K562 (cell line): ENCODE results near the gene AKAP13. TPM values are rescaled to one million over a fixed set of nuclear protein-coding genes. Genes with fewer than 3 reads are reported as not detected.

Experiments used
- ATAC-seq: fragments of 200-7000 bp; cut with Tn5 transposase; 3 replicates; pipeline ENCODE4 v1.9.1; 2020; ENCODE audit warnings: moderate library complexity
- BruUV-seq: library from RNA; stranded (reverse); fragments of 400-500 nt; replicated peaks from 2 replicates; lab custom pipeline; 2021; lab: Mats Ljungman, UMichigan
- CTCF ChIA-PET: fragments of 300-600 bp; formaldehyde crosslinking; extraction: SDS; loops from one replicate; lab custom pipeline; 2021; ENCODE audit warnings: low intra/inter-chr PET ratio; lab: Yijun Ruan, JAX
- POLR2A ChIA-PET: fragments of 300-600, 350-650 bp; sonication (Branson Sonifier 250); formaldehyde crosslinking; extraction: SDS; loops from one replicate; lab custom pipeline; 2021; ENCODE audit warnings: antibody characterized with exemption, inconsistent platforms; lab: Yijun Ruan, JAX
- DNase-seq, 4 experiments: peaks; one replicate each; pipeline versions ENCODE4 v3.0.0 to v3.0.0-alpha.2; 2011 to 2018; ENCODE audit warnings: low spot score in 3 of 4, mixed read lengths in 3 of 4; ENCODE audit errors: extremely low read depth in 1 of 4
- FAIRE-seq: peaks from 2 replicates; lab custom pipeline; 2011; peaks lifted over from hg19 to GRCh38; lab: Jason Lieb, UNC
- H2AFZ ChIP-seq: 2 replicates; pipeline ENCODE4 v1.6.0; 2011; ENCODE audit warnings: low read depth, low read length, control low read depth, inconsistent platforms
- H3K27ac ChIP-seq: fragments of 200-600 bp; 3 replicates; pipeline ENCODE4 v1.8.0; 2011; ENCODE audit warnings: low read depth, mild to moderate bottlenecking, control low read depth, inconsistent platforms, low read length, moderate library complexity, mixed read lengths; ENCODE audit errors: extremely low read depth
- H3K27me3 ChIP-seq, 2 experiments: fragments of 300-600 bp in 1 of 2; 2 replicates in 1 of 2; 3 replicates in 1 of 2; pipeline versions ENCODE4 v1.6.0 to v1.8.0; 2011; ENCODE audit warnings: inconsistent platforms in 2 of 2, low read length in 2 of 2, mild to moderate bottlenecking in 1 of 2, mixed read lengths in 1 of 2, moderate library complexity in 1 of 2; ENCODE audit not compliant: control insufficient read depth in 2 of 2, insufficient read depth in 2 of 2
- H3K36me3 ChIP-seq: fragments of 300-600 bp; 3 replicates; pipeline ENCODE4 v1.8.0; 2011; ENCODE audit warnings: mild to moderate bottlenecking, low read length, inconsistent platforms; ENCODE audit not compliant: control insufficient read depth, insufficient read depth
- H3K4me1 ChIP-seq, 2 experiments: fragments of 200-600 bp in 1 of 2; replicated peaks in 1 of 2; 2 replicates in 1 of 2; 3 replicates in 1 of 2; pipeline versions ENCODE4 v1.5.1 to v1.8.0; 2011; ENCODE audit warnings: inconsistent platforms in 2 of 2, low read length in 2 of 2, mild to moderate bottlenecking in 1 of 2, mixed read lengths in 1 of 2, moderate library complexity in 1 of 2; ENCODE audit not compliant: control insufficient read depth in 2 of 2, insufficient read depth in 2 of 2
- H3K4me2 ChIP-seq: 2 replicates; pipeline ENCODE4 v1.6.1; 2011; ENCODE audit warnings: low read length, control low read depth, inconsistent platforms, mixed read lengths; ENCODE audit not compliant: insufficient read depth
- H3K4me3 ChIP-seq: fragments of 200-600 bp; sonication (generic), shearing (Covaris generic); 2 replicates; pipeline ENCODE4 v1.5.1; 2016; ENCODE audit warnings: control low read depth, inconsistent platforms
- H3K79me2 ChIP-seq: fragments of 200-600 bp; 3 replicates; pipeline ENCODE4 v1.8.0; 2011; ENCODE audit warnings: low read length, inconsistent platforms; ENCODE audit not compliant: control insufficient read depth, insufficient read depth
- H3K9ac ChIP-seq, 2 experiments: 2 replicates each; pipeline versions ENCODE4 v1.6.0 to v1.6.1; 2011; ENCODE audit warnings: low read depth in 2 of 2, low read length in 2 of 2, control low read depth in 1 of 2, inconsistent platforms in 1 of 2, mild to moderate bottlenecking in 1 of 2, mixed read lengths in 1 of 2; ENCODE audit not compliant: insufficient read depth in 1 of 2
- H3K9me1 ChIP-seq: one replicate; pipeline ENCODE4 v1.6.0; 2011; ENCODE audit warnings: inconsistent platforms, mild to moderate bottlenecking, low read length, moderate library complexity; ENCODE audit not compliant: control insufficient read depth, insufficient read depth
- H3K9me3 ChIP-seq: replicated peaks from 2 replicates; pipeline ENCODE4 v1.5.1; 2011; ENCODE audit warnings: low read depth, low read length, inconsistent platforms; ENCODE audit not compliant: control insufficient read depth, insufficient read depth
- H4K20me1 ChIP-seq: replicated peaks from 2 replicates; pipeline ENCODE4 v1.6.1; 2011; ENCODE audit warnings: low read length, inconsistent platforms, mixed read lengths; ENCODE audit not compliant: control insufficient read depth, insufficient read depth
- FOSL1 ChIP-seq: fragments of 200-800 bp; sonication (Bioruptor generic); conservative IDR thresholded peaks from 2 replicates; pipeline ENCODE4 v1.6.1; 2016; ENCODE audit warnings: missing genetic modification characterization, missing compliant biosample characterization
- FUS ChIP-seq: fragments of 200-400 bp; formaldehyde crosslinking; optimal IDR thresholded peaks from 2 replicates; pipeline ENCODE3; 2017; ENCODE audit warnings: low read depth, low read length
- GABPB1 ChIP-seq: sonication (generic); formaldehyde crosslinking; IDR thresholded peaks from 2 replicates; pipeline ENCODE4 v1.8.0; 2022; ENCODE audit warnings: mild to moderate bottlenecking, missing genetic modification reagents
- GATAD2A ChIP-seq: fragments of 450-650 bp; IDR thresholded peaks from 2 replicates; pipeline ENCODE4 v1.6.1; 2017
- HNRNPLL ChIP-seq: fragments of 200-400 bp; formaldehyde crosslinking; IDR thresholded peaks from 2 replicates; pipeline ENCODE4 v1.6.1; 2017; ENCODE audit warnings: low read length, low read depth, mild to moderate bottlenecking; ENCODE audit not compliant: poor library complexity, severe bottlenecking
- KDM4B ChIP-seq, 2 experiments: fragments of 450-650 bp in 1 of 2; sonication (generic) in 1 of 2; IDR thresholded peaks; 2 replicates each; pipeline ENCODE4 v1.6.1; 2016 to 2017; ENCODE audit warnings: borderline replicate concordance in 2 of 2, antibody characterized with exemption in 1 of 2, low read depth in 1 of 2, mild to moderate bottlenecking in 1 of 2
- MAZ ChIP-seq, 2 experiments: fragments of 450-650 bp in 1 of 2; sonication (generic) in 1 of 2; formaldehyde crosslinking; IDR thresholded peaks in 1 of 2; conservative IDR thresholded peaks in 1 of 2; 2 replicates each; pipeline versions ENCODE4 v1.4.0 to v1.5.0; 2020; ENCODE audit warnings: mild to moderate bottlenecking in 1 of 2, missing genetic modification reagents in 1 of 2
- MCM7 ChIP-seq, 2 experiments: fragments of 450-650 bp; IDR thresholded peaks; 2 replicates each; pipeline ENCODE4 v1.6.1; 2016 to 2018
- NFXL1 ChIP-seq: fragments of 450-650 bp; formaldehyde crosslinking; IDR thresholded peaks from 2 replicates; pipeline ENCODE4 v1.4.0; 2021; ENCODE audit warnings: mild to moderate bottlenecking
- NR2F6 ChIP-seq: fragments of 450-650 bp; formaldehyde crosslinking; IDR thresholded peaks from 2 replicates; pipeline ENCODE4 v1.4.0; 2020; ENCODE audit warnings: mild to moderate bottlenecking
- PCBP2 ChIP-seq: fragments of 200-400 bp; formaldehyde crosslinking; IDR thresholded peaks from 2 replicates; pipeline ENCODE4 v1.6.1; 2018; ENCODE audit warnings: low read length, low read depth, mild to moderate bottlenecking, moderate library complexity; ENCODE audit not compliant: poor library complexity, severe bottlenecking
- RAD51 ChIP-seq: fragments of 450-650 bp; IDR thresholded peaks from 2 replicates; pipeline ENCODE4 v1.7.1; 2016; ENCODE audit warnings: low read depth, mild to moderate bottlenecking, borderline replicate concordance
- SMC3 ChIP-seq: conservative IDR thresholded peaks from 2 replicates; pipeline ENCODE4 v1.6.1; 2011; ENCODE audit warnings: low read depth, low read length, improper control_type of control experiment; ENCODE audit not compliant: insufficient read depth
- TFE3 ChIP-seq: fragments of 450-650 bp; formaldehyde crosslinking; IDR thresholded peaks from 2 replicates; pipeline ENCODE4 v1.4.0; 2020; ENCODE audit warnings: mild to moderate bottlenecking, mixed read lengths
- ZKSCAN3 ChIP-seq: fragments of 250-450 bp; sonication (Bioruptor Pico); IDR thresholded peaks from 2 replicates; pipeline ENCODE4 v1.4.0; 2020
- ZNF41 ChIP-seq: fragments of 250-450 bp; sonication (Bioruptor Pico); conservative IDR thresholded peaks from 2 replicates; pipeline ENCODE4 v1.4.0; 2020; ENCODE audit warnings: mild to moderate bottlenecking
- WGBS: fragments of 100-300 bp; shearing (Covaris generic); methylation state at CpG from one replicate; pipeline ENCODE4 v1.1.6; 2016; ENCODE audit warnings: low coverage, mixed read lengths; ENCODE audit not compliant: insufficient coverage; ENCODE audit errors: missing lambda C conversion rate; 5-methylcytosine and 5-hydroxymethylcytosine counted together
- in situ Hi-C: fragments of 300-500 bp; cut with MboI; formaldehyde crosslinking; loops from 4 replicates; pipeline ENCODE4 v1.15.0; 2018; ENCODE audit warnings: inconsistent platforms, mixed read lengths
- intact Hi-C: fragments of 100-400 bp; cut with micrococcal nuclease; formaldehyde crosslinking; loops from 2 replicates; pipeline ENCODE4 v1.14.2; 2022
- polyA plus RNA-seq, 8 experiments: library from polyadenylated mRNA; depleted of rRNA in 4 of 8; stranded (reverse) in 5 of 8; unstranded in 3 of 8; fragments of >200 nt; fragmentation: Nextera tagmentation in 2 of 8; fragmentation: Illumina TruSeq in 1 of 8; extraction: Ambion mirVana in 2 of 8; extraction: Trizol in 1 of 8; gene quantifications; 2 replicates each; pipeline versions ENCODE4 v1.2.1 to v1.2.3, GENCODE V29; 2011 to 2014; ENCODE audit warnings: inconsistent platforms in 1 of 8, missing spikeins in 1 of 8
- total RNA-seq, 7 experiments: library from RNA; depleted of rRNA in 6 of 7; stranded (reverse); fragments of >200 nt in 6 of 7; fragmentation: Illumina TruSeq in 2 of 7; extraction: Trizol in 2 of 7; gene quantifications; 2 replicates each; pipeline versions ENCODE4 v1.2.1 to v1.2.3, GENCODE V29; 2011 to 2021; ENCODE audit warnings: low replicate concordance in 1 of 7

The AKAP13 gene
- total and polyA plus RNA-seq, 9 of the 15 experiments (the other 6 are each of a cell fraction or from before 2014, with no cell fraction given), result 0.03 to 1.7 (median 0.42) TPM

GRCh38 chr15:85503151-85503799 is 122.9 kb downstream of the AKAP13 start:
- no peak for FAIRE-seq

More at GRCh38 chr15:85503151-85503799, 122.9 kb downstream of the AKAP13 start:
- 0% methylated on average over 2 of the region's 4 CpGs for WGBS
- ChIA-PET CTCF (no interaction called here), POLR2A (interaction anchor here (0.6 kb wide), 1 partner anchor 147 kb away, joined by 3 read pairs; no protein-coding TSS in a partner anchor)
- no peak for DNase-seq
- no TSS peak for BruUV-seq
- intact Hi-C loops, result no loop called here
- Histone ChIP-seq H3K9me1 (no peaks in the 10 kb centered on the region), H3K79me2 (no peaks in the 10 kb centered on the region), H3K4me3 (no peak overlapping the region), H3K9ac (no peak overlapping the region), H3K4me2 (no peak overlapping the region), H3K27me3 (no peaks in the 10 kb centered on the region), H3K4me1 (no peaks in the 10 kb centered on the region), H4K20me1 (no peaks in the 10 kb centered on the region)
- in situ Hi-C loops, result no loop called here
- ATAC-seq, result no peak
- TF ChIP-seq FUS, result no peak
- TF ChIP-seq TFE3 (CRISPR knock-in tag), result peak; percentile 73
- no peak for TF ChIP-seq ZNF41 (CRISPR knock-in tag)
- TF ChIP-seq FOSL1 (tag), result no peak
- TF ChIP-seq RAD51, result 0 out of 2 replicates have a peak, but pooled peaks have one; percentile 11
- no peak for TF ChIP-seq MCM7 (IDR thresholded peaks at IDR 0.05)
- TF ChIP-seq MAZ (CRISPR knock-in tag; conservative IDR thresholded peaks at IDR 0.05 in 1 of 2, IDR thresholded peaks at IDR 0.05 in 1 of 2), result no peak
- TF ChIP-seq NFXL1, result no peak
- TF ChIP-seq HNRNPLL, result no peak
- no peak for TF ChIP-seq GATAD2A
- TF ChIP-seq PCBP2, result no peak
- TF ChIP-seq ZKSCAN3 (CRISPR knock-in tag), result no peak
- TF ChIP-seq KDM4B (IDR thresholded peaks at IDR 0.05; ENCODE audit: borderline replicate concordance in 2 of 2, low read depth in 1 of 2), result no peak
- no peak for TF ChIP-seq SMC3
- no peak for TF ChIP-seq GABPB1 (CRISPR knock-in tag)
- TF ChIP-seq NR2F6 (CRISPR knock-in tag), result no peak
- TF ChIP-seq, all 486 proteins: peak for 2
- no peaks in the 10 kb centered on the region for H3K36me3 ChIP-seq
- H3K27ac ChIP-seq, result no peak overlapping the region
- H2AFZ ChIP-seq, result no peak overlapping the region
- no peaks in the 10 kb centered on the region for H3K9me3 ChIP-seq
